IPS-18a (cell line): ENCODE measurements around the gene KRTAP10-1.

Experiments used
- H3K27ac ChIP-seq: one replicate; pipeline ENCODE4 v1.5.1; 2013; ENCODE audit warnings: low read length
- H3K27me3 ChIP-seq: one replicate; pipeline ENCODE4 v1.6.1; 2013; ENCODE audit warnings: mild to moderate bottlenecking, low read length; ENCODE audit not compliant: control insufficient read depth, insufficient read depth
- H3K36me3 ChIP-seq: one replicate; pipeline ENCODE4 v1.6.1; 2013; ENCODE audit warnings: low read depth, low read length; ENCODE audit not compliant: control insufficient read depth
- H3K4me1 ChIP-seq: one replicate; pipeline ENCODE4 v1.6.1; 2013; ENCODE audit warnings: low read depth, low read length; ENCODE audit not compliant: control insufficient read depth
- H3K4me3 ChIP-seq: one replicate; pipeline ENCODE4 v1.5.1; 2013; ENCODE audit warnings: low read length
- H3K9ac ChIP-seq: one replicate; pipeline ENCODE4 v1.6.1; 2013; ENCODE audit warnings: mild to moderate bottlenecking, low read length, moderate library complexity
- H3K9me3 ChIP-seq: one replicate; pipeline ENCODE4 v1.6.1; 2013; ENCODE audit warnings: low read depth, low read length; ENCODE audit not compliant: control insufficient read depth

The KRTAP10-1 gene

GRCh38 chr21:44539046-44539445 is 949 bp downstream of the KRTAP10-1 start:
- Histone ChIP-seq H3K4me3 (no peak overlapping the region), H3K4me1 (no peaks in the 10 kb centered on the region), H3K9me3 (no peaks in the 10 kb centered on the region), H3K27me3 (no peaks in the 10 kb centered on the region), H3K36me3 (no peaks in the 10 kb centered on the region), H3K27ac (no peak overlapping the region), H3K9ac (no peak overlapping the region)

GRCh38 chr21:44537930-44538911 is 1.8 kb downstream of the KRTAP10-1 start:
- H3K36me3 ChIP-seq: no peaks in the 10 kb centered on the region
- no peaks in the 10 kb centered on the region for H3K4me1 ChIP-seq
- no peaks in the 10 kb centered on the region for H3K27me3 ChIP-seq
- H3K9me3 ChIP-seq: no peaks in the 10 kb centered on the region
- H3K4me3 ChIP-seq: no peak overlapping the region
- no peak overlapping the region for H3K9ac ChIP-seq
- no peak overlapping the region for H3K27ac ChIP-seq

GRCh38 chr21:44535963-44536362 is 4.0 kb downstream of the KRTAP10-1 start:
- H3K4me3 ChIP-seq: no peak overlapping the region
- H3K27ac ChIP-seq: no peak overlapping the region
- H3K4me1 ChIP-seq: no peaks in the 10 kb centered on the region

GRCh38 chr21:44534688-44535087 is 5.3 kb downstream of the KRTAP10-1 start:
- H3K36me3 ChIP-seq: no peaks in the 10 kb centered on the region
- no peaks in the 10 kb centered on the region for H3K27me3 ChIP-seq
- H3K4me1 ChIP-seq: no peaks in the 10 kb centered on the region
- no peak overlapping the region for H3K9ac ChIP-seq
- no peaks in the 10 kb centered on the region for H3K9me3 ChIP-seq
- H3K4me3 ChIP-seq: no peak overlapping the region
- H3K27ac ChIP-seq: no peak overlapping the region

More at GRCh38 chr21:44535963-44536362, 4.0 kb downstream of the KRTAP10-1 start:
- Histone ChIP-seq H3K9ac (no peak overlapping the region), H3K36me3 (no peaks in the 10 kb centered on the region), H3K27me3 (no peaks in the 10 kb centered on the region), H3K9me3 (no peaks in the 10 kb centered on the region)

GRCh38 chr21:44533891-44534627 is 5.9 kb downstream of the KRTAP10-1 start:
- Histone ChIP-seq H3K9ac (no peak overlapping the region), H3K4me1 (no peaks in the 10 kb centered on the region), H3K27me3 (no peaks in the 10 kb centered on the region), H3K36me3 (no peaks in the 10 kb centered on the region), H3K27ac (no peak overlapping the region), H3K9me3 (no peaks in the 10 kb centered on the region), H3K4me3 (no peak overlapping the region)

- H3K27me3 ChIP-seq: no peaks in the 10 kb centered on the region
- no peak overlapping the region for H3K4me3 ChIP-seq
- no peak overlapping the region for H3K27ac ChIP-seq
- H3K4me1 ChIP-seq: no peaks in the 10 kb centered on the region
- H3K9me3 ChIP-seq: no peaks in the 10 kb centered on the region
- H3K9ac ChIP-seq: no peak overlapping the region
- H3K36me3 ChIP-seq: no peaks in the 10 kb centered on the region
These were observed 6.7 kb downstream of the KRTAP10-1 start for GRCh38 chr21:44533121-44533890.

- H3K9me3 ChIP-seq: no peaks in the 10 kb centered on the region
- H3K4me1 ChIP-seq: no peaks in the 10 kb centered on the region
- no peaks in the 10 kb centered on the region for H3K27me3 ChIP-seq
- H3K36me3 ChIP-seq: no peaks in the 10 kb centered on the region
- no peak overlapping the region for H3K9ac ChIP-seq
- no peak overlapping the region for H3K4me3 ChIP-seq
- no peak overlapping the region for H3K27ac ChIP-seq
These were observed 7.3 kb downstream of the KRTAP10-1 start for GRCh38 chr21:44532712-44533111.

- no peaks in the 10 kb centered on the region for H3K27me3 ChIP-seq
- H3K4me1 ChIP-seq: no peaks in the 10 kb centered on the region
- H3K36me3 ChIP-seq: no peaks in the 10 kb centered on the region
- no peak overlapping the region for H3K9ac ChIP-seq
- H3K9me3 ChIP-seq: no peaks in the 10 kb centered on the region
- H3K27ac ChIP-seq: no peak overlapping the region
- no peak overlapping the region for H3K4me3 ChIP-seq
These were observed 8.1 kb downstream of the KRTAP10-1 start for GRCh38 chr21:44531606-44532564.

GRCh38 chr21:44530903-44531605 is 8.9 kb downstream of the KRTAP10-1 start:
- H3K4me1 ChIP-seq: no peaks in the 10 kb centered on the region
- no peak overlapping the region for H3K4me3 ChIP-seq
- no peak overlapping the region for H3K9ac ChIP-seq
- no peaks in the 10 kb centered on the region for H3K27me3 ChIP-seq
- no peaks in the 10 kb centered on the region for H3K9me3 ChIP-seq
- no peak overlapping the region for H3K27ac ChIP-seq
- H3K36me3 ChIP-seq: no peaks in the 10 kb centered on the region

GRCh38 chr21:44530221-44530902 is 9.6 kb downstream of the KRTAP10-1 start:
- Histone ChIP-seq H3K4me1 (no peaks in the 10 kb centered on the region), H3K9me3 (no peaks in the 10 kb centered on the region), H3K9ac (no peak overlapping the region), H3K27me3 (no peaks in the 10 kb centered on the region), H3K27ac (no peak overlapping the region), H3K4me3 (no peak overlapping the region), H3K36me3 (no peaks in the 10 kb centered on the region)
